ENCODE measurements around the gene UNKL.

Gene UNKL

DNA sequence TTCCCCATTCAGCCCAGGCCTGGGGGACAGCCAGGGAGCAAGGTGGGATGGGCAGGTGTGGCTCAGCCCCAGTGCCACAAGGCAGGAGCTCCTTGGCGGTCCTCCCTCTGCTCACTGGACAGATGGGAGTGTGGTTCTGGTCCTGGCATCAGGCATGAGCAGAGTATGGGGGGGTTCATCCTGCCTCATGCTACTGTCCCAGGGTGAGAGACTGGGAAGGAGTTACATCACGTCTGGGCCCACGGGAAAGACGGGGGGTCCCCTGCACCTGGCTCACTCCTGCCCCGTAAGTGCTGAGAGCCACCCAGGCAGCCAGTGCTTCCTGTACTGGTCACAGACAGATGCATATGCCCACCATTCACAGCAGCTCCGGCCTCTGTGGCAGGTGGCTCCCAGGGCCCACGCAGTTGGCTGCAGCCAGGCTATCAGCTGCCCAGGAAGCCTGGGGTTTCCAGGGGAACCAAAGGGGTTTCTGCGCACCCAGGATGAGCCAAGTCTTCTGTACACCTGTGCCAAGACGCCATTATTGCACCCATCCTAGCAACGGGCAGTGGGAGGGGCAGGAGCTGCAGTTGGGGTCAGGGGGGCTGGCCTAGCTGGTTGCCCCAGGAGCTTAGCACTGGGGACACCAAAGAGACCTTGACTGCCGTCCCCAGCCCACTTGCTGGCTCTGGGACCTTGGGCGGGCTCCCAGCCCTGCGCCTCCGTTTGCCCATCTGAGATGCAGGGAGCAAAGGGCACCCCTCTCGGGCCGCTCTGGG lies 79.1 kb downstream of the UNKL start:
- DNase-seq (ENCODE audit: low spot score): no peak
- peak; percentile 10; the same call in 2 of the 3 replicates for ATAC-seq (ENCODE audit: low read depth)
- Histone ChIP-seq H3K36me3 (ENCODE audit: low read depth) (no peaks in the 10 kb centered on the region), H3K27me3 (ENCODE audit: insufficient read depth, poor library complexity, severe bottlenecking) (peaks cover 44% of the 10 kb centered on the region), H3K4me3 (ENCODE audit: severe bottlenecking) (no peak overlapping the region), H3K9me3 (ENCODE audit: severe bottlenecking) (no peaks in the 10 kb centered on the region), H3K4me1 (ENCODE audit: insufficient read depth, poor library complexity, severe bottlenecking) (peaks cover 6% of the 10 kb centered on the region), H3K27ac (ENCODE audit: poor library complexity, severe bottlenecking) (no peak overlapping the region)
- TF ChIP-seq, protein P1, sequence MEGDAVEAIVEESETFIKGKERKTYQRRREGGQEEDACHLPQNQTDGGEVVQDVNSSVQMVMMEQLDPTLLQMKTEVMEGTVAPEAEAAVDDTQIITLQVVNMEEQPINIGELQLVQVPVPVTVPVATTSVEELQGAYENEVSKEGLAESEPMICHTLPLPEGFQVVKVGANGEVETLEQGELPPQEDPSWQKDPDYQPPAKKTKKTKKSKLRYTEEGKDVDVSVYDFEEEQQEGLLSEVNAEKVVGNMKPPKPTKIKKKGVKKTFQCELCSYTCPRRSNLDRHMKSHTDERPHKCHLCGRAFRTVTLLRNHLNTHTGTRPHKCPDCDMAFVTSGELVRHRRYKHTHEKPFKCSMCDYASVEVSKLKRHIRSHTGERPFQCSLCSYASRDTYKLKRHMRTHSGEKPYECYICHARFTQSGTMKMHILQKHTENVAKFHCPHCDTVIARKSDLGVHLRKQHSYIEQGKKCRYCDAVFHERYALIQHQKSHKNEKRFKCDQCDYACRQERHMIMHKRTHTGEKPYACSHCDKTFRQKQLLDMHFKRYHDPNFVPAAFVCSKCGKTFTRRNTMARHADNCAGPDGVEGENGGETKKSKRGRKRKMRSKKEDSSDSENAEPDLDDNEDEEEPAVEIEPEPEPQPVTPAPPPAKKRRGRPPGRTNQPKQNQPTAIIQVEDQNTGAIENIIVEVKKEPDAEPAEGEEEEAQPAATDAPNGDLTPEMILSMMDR (IDR thresholded peaks at IDR 0.05; ENCODE audit: poor library complexity, severe bottlenecking): no peak

DNA sequence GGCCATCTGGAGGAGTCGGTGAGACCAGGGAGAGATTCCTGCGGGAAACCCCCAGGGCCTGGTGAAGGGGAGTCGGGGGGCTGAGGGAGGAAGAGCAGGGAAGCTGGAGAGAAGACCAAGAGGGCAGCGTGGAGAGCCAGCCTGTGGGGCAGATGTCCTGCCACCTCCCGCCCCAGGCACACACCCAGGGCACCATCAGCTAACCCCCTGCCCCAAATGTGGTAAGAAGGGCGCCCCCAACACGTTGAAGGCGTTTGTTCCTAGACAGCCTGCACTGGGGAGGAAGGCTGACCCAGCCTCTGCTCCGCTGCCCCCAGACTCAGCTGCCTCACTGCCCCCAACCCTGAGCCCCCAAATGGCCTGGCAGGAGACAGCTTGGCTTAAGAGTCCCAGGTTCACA lies 79.8 kb downstream of the UNKL start:
- ATAC-seq (ENCODE audit: low read depth): no peak
- H3K9me3 ChIP-seq (ENCODE audit: severe bottlenecking): no peaks in the 10 kb centered on the region
- TF ChIP-seq, protein P1 (IDR thresholded peaks at IDR 0.05; ENCODE audit: poor library complexity, severe bottlenecking): no peak
- peaks cover 6% of the 10 kb centered on the region for H3K4me1 ChIP-seq (ENCODE audit: insufficient read depth, poor library complexity, severe bottlenecking)
- no peak overlapping the region for H3K27ac ChIP-seq (ENCODE audit: poor library complexity, severe bottlenecking)
- no peak for DNase-seq (ENCODE audit: low spot score)
- peaks cover 44% of the 10 kb centered on the region for H3K27me3 ChIP-seq (ENCODE audit: insufficient read depth, poor library complexity, severe bottlenecking)
- H3K4me3 ChIP-seq (ENCODE audit: severe bottlenecking): no peak overlapping the region
- H3K36me3 ChIP-seq (ENCODE audit: low read depth): no peaks in the 10 kb centered on the region

- peak overlapping the region; percentile 27 for H3K4me3 ChIP-seq (ENCODE audit: severe bottlenecking)
- no peaks in the 10 kb centered on the region for H3K9me3 ChIP-seq (ENCODE audit: severe bottlenecking)
- peaks cover 6% of the 10 kb centered on the region for H3K4me1 ChIP-seq (ENCODE audit: insufficient read depth, poor library complexity, severe bottlenecking)
- ATAC-seq (ENCODE audit: low read depth) (no peak), DNase-seq (ENCODE audit: low spot score) (no peak)
- no peak overlapping the region for H3K27ac ChIP-seq (ENCODE audit: poor library complexity, severe bottlenecking)
- TF ChIP-seq, protein P1 (IDR thresholded peaks at IDR 0.05; ENCODE audit: poor library complexity, severe bottlenecking): no peak
- H3K27me3 ChIP-seq (ENCODE audit: insufficient read depth, poor library complexity, severe bottlenecking): peaks cover 44% of the 10 kb centered on the region
- H3K36me3 ChIP-seq (ENCODE audit: low read depth): no peaks in the 10 kb centered on the region
Measured at GRCh38 chr16:1333854-1334700, 80.4 kb downstream of the UNKL start.

DNA sequence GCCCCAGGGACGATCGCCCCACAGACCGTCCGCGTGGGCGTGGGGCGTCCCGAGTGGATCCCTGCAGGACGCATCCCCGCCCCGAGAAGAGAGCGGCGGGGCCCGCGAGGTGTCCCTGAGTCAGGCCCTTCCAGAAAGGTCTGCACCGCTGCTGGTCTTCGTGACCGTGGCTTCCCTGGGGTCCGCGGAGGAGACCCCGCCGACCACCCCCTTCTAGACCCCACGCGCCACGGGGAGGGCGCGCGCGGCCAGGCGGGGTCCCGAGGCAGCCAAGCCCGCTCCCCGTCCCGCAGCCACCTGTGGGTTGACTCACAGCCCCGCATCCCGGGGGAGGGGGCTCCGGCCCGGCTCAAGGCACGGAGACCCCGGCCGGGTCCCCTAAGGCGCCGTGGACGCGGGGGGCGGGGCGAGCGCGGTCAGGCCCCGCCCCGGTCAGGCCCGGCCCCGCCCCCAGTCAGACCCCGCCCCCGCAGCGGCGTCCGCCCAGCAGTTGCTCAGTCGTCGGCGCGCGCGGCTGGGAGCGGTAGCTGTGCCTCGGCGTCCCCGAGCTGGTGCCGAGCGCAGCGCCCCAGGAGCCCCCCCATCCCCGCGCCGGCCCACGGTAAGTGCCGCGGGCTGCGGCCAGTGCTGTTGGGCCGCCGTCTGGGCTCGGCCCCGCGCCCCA lies 81.2 kb downstream of the UNKL start, which contains the start of gene BAIAP3:
BAIAP3 (plus strand) TSS at position 497 of the 664 bp plus-strand sequence. CDS start 4,905 bp downstream, outside the sequence.
- DNase-seq (ENCODE audit: low spot score) (no peak), ATAC-seq (ENCODE audit: low read depth) (peak; percentile 55)
- no peaks in the 10 kb centered on the region for H3K36me3 ChIP-seq (ENCODE audit: low read depth)
- peaks cover 44% of the 10 kb centered on the region for H3K27me3 ChIP-seq (ENCODE audit: insufficient read depth, poor library complexity, severe bottlenecking)
- H3K9me3 ChIP-seq (ENCODE audit: severe bottlenecking): no peaks in the 10 kb centered on the region
- peak within 1 kb of the TSS; percentile 27 for H3K4me3 ChIP-seq (ENCODE audit: severe bottlenecking)
- H3K27ac ChIP-seq (ENCODE audit: poor library complexity, severe bottlenecking): no peak within 1 kb of the TSS
- H3K4me1 ChIP-seq (ENCODE audit: insufficient read depth, poor library complexity, severe bottlenecking): peaks cover 6% of the 10 kb centered on the region
- TF ChIP-seq, protein P1 (IDR thresholded peaks at IDR 0.05; ENCODE audit: poor library complexity, severe bottlenecking): no peak

Data from RWPE2 (cell line).